IMR-90 (cell line): ENCODE measurements around the gene IFT25. TPM values are rescaled to one million over a fixed set of nuclear protein-coding genes. Genes with fewer than 3 reads are reported as not detected.

Source experiments
- ATAC-seq: fragments of 200-7000 bp; cut with Tn5 transposase; 2 replicates; pipeline ENCODE4 v1.9.1; 2020; ENCODE audit warnings: low read depth, mild to moderate bottlenecking, moderate library complexity
- BruUV-seq: library from RNA; stranded (reverse); fragments of 400-500 nt; replicated peaks from 2 replicates; lab custom pipeline; 2021; lab: Mats Ljungman, UMichigan
- CTCF ChIA-PET: fragments of 300-600 bp; formaldehyde crosslinking; extraction: SDS; loops from one replicate; lab custom pipeline; 2021; ENCODE audit warnings: antibody characterized with exemption; lab: Yijun Ruan, JAX
- POLR2A ChIA-PET: fragments of 300-600 bp; sonication (Branson Sonifier 250); formaldehyde crosslinking; loops from one replicate; lab custom pipeline; 2022; ENCODE audit warnings: antibody characterized with exemption; ENCODE audit not compliant: unreplicated experiment; lab: Charles Lee
- DNase-seq: peaks from one replicate; pipeline ENCODE4 v3.0.0; 2013
- H2AFZ ChIP-seq: replicated peaks from 2 replicates; pipeline ENCODE3; 2013; ENCODE audit warnings: low read length, mild to moderate bottlenecking; ENCODE audit not compliant: poor library complexity
- H2AK5ac ChIP-seq: 2 replicates; pipeline ENCODE4 v1.6.1; 2013; ENCODE audit warnings: low read depth, low read length, inconsistent platforms
- H2AK9ac ChIP-seq: replicated peaks from 2 replicates; pipeline ENCODE3; 2013; ENCODE audit warnings: mild to moderate bottlenecking, low read depth, low read length, moderate library complexity; ENCODE audit not compliant: poor library complexity
- H2BK120ac ChIP-seq: 2 replicates; pipeline ENCODE4 v1.6.1; 2013; ENCODE audit warnings: low read depth, low read length, inconsistent platforms
- H2BK15ac ChIP-seq: 3 replicates; pipeline ENCODE4 v1.6.1; 2013; ENCODE audit warnings: low read depth, low read length, inconsistent platforms
- H2BK20ac ChIP-seq: 2 replicates; pipeline ENCODE4 v1.6.1; 2013; ENCODE audit warnings: low read depth, mild to moderate bottlenecking, inconsistent platforms, low read length, moderate library complexity
- H2BK5ac ChIP-seq: 2 replicates; pipeline ENCODE4 v1.6.1; 2013; ENCODE audit warnings: mild to moderate bottlenecking, low read depth, low read length, inconsistent platforms; ENCODE audit not compliant: poor library complexity, severe bottlenecking
- H3K14ac ChIP-seq: replicated peaks from 2 replicates; pipeline ENCODE4 v1.6.1; 2013; ENCODE audit warnings: low read depth, low read length, inconsistent platforms
- H3K18ac ChIP-seq: 2 replicates; pipeline ENCODE4 v1.6.1; 2013; ENCODE audit warnings: low read depth, low read length, control low read depth
- H3K23ac ChIP-seq: 2 replicates; pipeline ENCODE4 v1.6.1; 2013; ENCODE audit warnings: low read depth, low read length, inconsistent platforms
- H3K27ac ChIP-seq: 2 replicates; pipeline ENCODE4 v1.5.1; 2013; ENCODE audit warnings: mild to moderate bottlenecking, control low read depth, low read length; ENCODE audit not compliant: insufficient read depth
- H3K27me3 ChIP-seq: 2 replicates; pipeline ENCODE4 v1.6.1; 2013; ENCODE audit warnings: low read length; ENCODE audit not compliant: control insufficient read depth, insufficient read depth
- H3K36me3 ChIP-seq: 2 replicates; pipeline ENCODE4 v1.6.1; 2013; ENCODE audit warnings: low read length, mixed read lengths; ENCODE audit not compliant: control insufficient read depth, insufficient read depth
- H3K4ac ChIP-seq: 2 replicates; pipeline ENCODE4 v1.6.1; 2013; ENCODE audit warnings: low read depth, low read length, inconsistent platforms
- H3K4me1 ChIP-seq: 2 replicates; pipeline ENCODE4 v1.6.1; 2013; ENCODE audit warnings: low read length, mixed read lengths; ENCODE audit not compliant: control insufficient read depth, insufficient read depth
- H3K4me2 ChIP-seq: 2 replicates; pipeline ENCODE4 v1.6.1; 2013; ENCODE audit warnings: low read depth, mild to moderate bottlenecking, control low read depth, low read length, moderate library complexity
- H3K4me3 ChIP-seq: 2 replicates; pipeline ENCODE4 v1.5.1; 2013; ENCODE audit warnings: low read depth, mild to moderate bottlenecking, control low read depth, low read length, moderate library complexity; ENCODE audit not compliant: insufficient read depth
- H3K56ac ChIP-seq: 2 replicates; pipeline ENCODE4 v1.6.1; 2013; ENCODE audit warnings: low read length, inconsistent platforms; ENCODE audit not compliant: insufficient read depth; ENCODE audit errors: extremely low read depth
- H3K79me1 ChIP-seq, 2 experiments: 2 replicates each; pipeline ENCODE4 v1.6.1; 2013; ENCODE audit warnings: low read length in 2 of 2, inconsistent platforms in 1 of 2, low read depth in 1 of 2
- H3K9ac ChIP-seq: 2 replicates; pipeline ENCODE4 v1.6.1; 2013; ENCODE audit warnings: low read depth, low read length, control low read depth
- H3K9me1 ChIP-seq: 2 replicates; pipeline ENCODE4 v1.6.1; 2013; ENCODE audit warnings: low read length, inconsistent platforms; ENCODE audit not compliant: insufficient read depth
- H3K9me3 ChIP-seq: 2 replicates; pipeline ENCODE4 v1.6.1; 2013; ENCODE audit warnings: low read length; ENCODE audit not compliant: control insufficient read depth, insufficient read depth
- H4K20me1 ChIP-seq: 2 replicates; pipeline ENCODE4 v1.6.1; 2013; ENCODE audit warnings: low read length, inconsistent platforms; ENCODE audit not compliant: insufficient read depth
- H4K5ac ChIP-seq: 2 replicates; pipeline ENCODE4 v1.6.1; 2013; ENCODE audit warnings: mild to moderate bottlenecking, low read depth, low read length, control low read depth
- H4K8ac ChIP-seq, 2 experiments: 2 replicates each; pipeline ENCODE4 v1.6.1; 2013; ENCODE audit warnings: low read depth in 2 of 2, low read length in 2 of 2, control low read depth in 1 of 2, inconsistent platforms in 1 of 2
- H4K91ac ChIP-seq: 2 replicates; pipeline ENCODE4 v1.6.1; 2013; ENCODE audit warnings: low read depth, low read length, inconsistent platforms; ENCODE audit not compliant: insufficient read depth
- CEBPB ChIP-seq: IDR thresholded peaks from 2 replicates; pipeline ENCODE4 v1.6.1; 2012; ENCODE audit warnings: low read depth, low read length, improper control_type of control experiment
- NFE2L2 ChIP-seq: fragments of 150-350 bp; IDR thresholded peaks from 2 replicates; pipeline ENCODE4 v1.6.1; 2016; ENCODE audit warnings: low read depth, mild to moderate bottlenecking, low read length
- WGBS, 2 experiments: methylation state at CpG; one replicate each; pipeline versions ENCODE4 v1.1.5 to v1.1.7; 2013; ENCODE audit warnings: missing lambda C conversion rate in 2 of 2; ENCODE audit not compliant: insufficient read length in 1 of 2; ENCODE audit errors: extremely low coverage in 2 of 2; 5-methylcytosine and 5-hydroxymethylcytosine counted together
- dilution Hi-C: fragments of 300-500 bp; cut with HindIII; formaldehyde crosslinking; loops from one replicate; pipeline ENCODE4 v1.14.3; 2018; ENCODE audit warnings: low sequenced_read_pairs; ENCODE audit not compliant: unreplicated experiment
- in situ Hi-C: fragments of 300-500 bp; cut with MboI; formaldehyde crosslinking; loops from 3 replicates; pipeline ENCODE4 v1.14.3; 2019; ENCODE audit warnings: low sequenced_read_pairs, inconsistent platforms, mixed read lengths
- intact Hi-C: fragments of 100-400 bp; cut with micrococcal nuclease; formaldehyde crosslinking; loops from 2 replicates; pipeline ENCODE4 v1.10.0; 2022
- polyA plus RNA-seq, 3 experiments: library from polyadenylated mRNA; depleted of rRNA; stranded (reverse); fragments of >200 nt; gene quantifications; 2 replicates each; pipeline ENCODE4 v1.2.3, GENCODE V29; 2012; ENCODE audit warnings: low replicate concordance in 1 of 3
- total RNA-seq: library from RNA; depleted of rRNA; stranded (reverse); fragments of >200 nt; gene quantifications from 2 replicates; pipeline ENCODE4 v1.2.3, GENCODE V29; 2012

The IFT25 gene
- total and polyA plus RNA-seq, 2 of the 4 experiments (the other 2 are of a cell fraction), result 9.1 to 38.0 TPM

GRCh38 chr1:53987880-53988279 is 42.4 kb upstream of the IFT25 start:
- no peak; the same call in 1 of the 2 replicates for ATAC-seq
- Histone ChIP-seq H2AK5ac (no peak overlapping the region), H4K20me1 (no peaks in the 10 kb centered on the region), H3K4me3 (no peak overlapping the region), H3K4ac (no peak overlapping the region), H2BK20ac (no peak overlapping the region), H4K91ac (no peak overlapping the region), H3K23ac (no peak overlapping the region), H3K56ac (no peak overlapping the region), H3K4me2 (no peak overlapping the region), H3K14ac (no peak overlapping the region), H3K4me1 (no peaks in the 10 kb centered on the region), H4K8ac (no peak overlapping the region), H3K9me1 (no peaks in the 10 kb centered on the region), H3K9me3 (no peaks in the 10 kb centered on the region), H3K27me3 (peaks cover 2% of the 10 kb centered on the region; the same call in 1 of the 2 replicates), H2BK15ac (no peak overlapping the region), H2BK120ac (no peak overlapping the region), H3K36me3 (no peaks in the 10 kb centered on the region), H2AFZ (no peak overlapping the region), H3K27ac (no peak overlapping the region), H2AK9ac (no peak overlapping the region), H3K79me1 (no peaks in the 10 kb centered on the region), H4K5ac (no peak overlapping the region), H2BK5ac (no peak overlapping the region), H3K9ac (no peak overlapping the region), H3K18ac (no peak overlapping the region)
- TF ChIP-seq NFE2L2 (no peak), CEBPB (peak; percentile 23; the same call in 1 of the 2 replicates)
- WGBS, 2 experiments, result no CpG with 5 or more reads among the region's 2 CpGs
- ChIA-PET POLR2A (no interaction called here), CTCF (no interaction called here)
- peak; percentile 24 for DNase-seq
- dilution Hi-C loops, result no loop called here
- in situ Hi-C loops, result no loop called here
- intact Hi-C loops, result no loop called here
- no TSS peak for BruUV-seq
